H1 (cell line): ENCODE data around the gene JMJD1C. TPM values are rescaled to one million over a fixed set of nuclear protein-coding genes. Genes with fewer than 3 reads are reported as not detected.

ENCODE experiments used
- CTCF ChIA-PET: fragments of 300-600 bp; sonication (Branson Sonifier 250); formaldehyde crosslinking; loops from one replicate; lab custom pipeline; 2021; ENCODE audit not compliant: partially characterized antibody; lab: Charles Lee
- POLR2A ChIA-PET: fragments of 300-600 bp; sonication (Branson Sonifier 250); formaldehyde crosslinking; loops from one replicate; lab custom pipeline; 2021; ENCODE audit warnings: inconsistent platforms; ENCODE audit not compliant: partially characterized antibody; lab: Charles Lee
- DNase-seq, 2 experiments: peaks; one replicate each; pipeline versions ENCODE4 v3.0.0 to v3.0.0-alpha.2; 2010 to 2022; ENCODE audit warnings: low spot score in 2 of 2, low read depth in 1 of 2, mixed read lengths in 1 of 2
- FAIRE-seq: peaks from 2 replicates; lab custom pipeline; 2011; peaks lifted over from hg19 to GRCh38; lab: Jason Lieb, UNC
- H2AFZ ChIP-seq: 2 replicates; pipeline ENCODE4 v1.8.1; 2012; ENCODE audit warnings: low read length, inconsistent platforms
- H2AK5ac ChIP-seq: 2 replicates; pipeline ENCODE4 v1.6.1; 2013; ENCODE audit warnings: low read depth, low read length
- H2BK120ac ChIP-seq: replicated peaks from 2 replicates; pipeline ENCODE3; 2013; ENCODE audit warnings: low read depth, low read length, inconsistent platforms
- H2BK12ac ChIP-seq: 2 replicates; pipeline ENCODE4 v1.6.1; 2013; ENCODE audit warnings: low read depth, low read length
- H2BK15ac ChIP-seq: 2 replicates; pipeline ENCODE4 v1.6.1; 2013; ENCODE audit warnings: low read length
- H2BK20ac ChIP-seq: 2 replicates; pipeline ENCODE4 v1.6.1; 2013; ENCODE audit warnings: low read length
- H2BK5ac ChIP-seq: 2 replicates; pipeline ENCODE4 v1.6.1; 2013; ENCODE audit warnings: low read depth, low read length
- H3K14ac ChIP-seq: 2 replicates; pipeline ENCODE4 v1.6.1; 2013; ENCODE audit warnings: inconsistent platforms; ENCODE audit not compliant: insufficient read length
- H3K18ac ChIP-seq: 2 replicates; pipeline ENCODE4 v1.6.1; 2013; ENCODE audit warnings: low read length; ENCODE audit errors: extremely low read depth
- H3K23ac ChIP-seq: 2 replicates; pipeline ENCODE4 v1.6.1; 2013; ENCODE audit warnings: inconsistent platforms; ENCODE audit not compliant: insufficient read length
- H3K23me2 ChIP-seq: 2 replicates; pipeline ENCODE4 v1.6.1; 2013; ENCODE audit warnings: low read depth, low read length
- H3K27ac ChIP-seq: 2 replicates; pipeline ENCODE4 v1.6.1; 2011; ENCODE audit warnings: low read depth, low read length, inconsistent platforms
- H3K27me3 ChIP-seq, 4 experiments: replicated peaks in 1 of 4; 1 replicate in 1 of 4; 2 replicates in 3 of 4; pipeline versions ENCODE4 v1.6.1 to v1.8.1; 2011 to 2013; ENCODE audit warnings: low read length in 3 of 4, mild to moderate bottlenecking in 3 of 4, inconsistent platforms in 2 of 4, mixed read lengths in 2 of 4, moderate library complexity in 1 of 4; ENCODE audit not compliant: control insufficient read depth in 3 of 4, insufficient read depth in 3 of 4; ENCODE audit errors: extremely low read depth in 1 of 4
- H3K36me3 ChIP-seq, 4 experiments: 2 replicates each; pipeline versions ENCODE4 v1.6.1 to v1.8.1; 2011 to 2013; ENCODE audit warnings: mild to moderate bottlenecking in 4 of 4, low read length in 3 of 4, moderate library complexity in 2 of 4, control low read depth in 1 of 4, inconsistent platforms in 1 of 4; ENCODE audit not compliant: insufficient read depth in 4 of 4, control insufficient read depth in 2 of 4
- H3K4ac ChIP-seq: replicated peaks from 2 replicates; pipeline ENCODE3; 2013; ENCODE audit warnings: low read length, low read depth, mixed read lengths, inconsistent platforms; ENCODE audit not compliant: insufficient read length
- H3K4me1 ChIP-seq, 4 experiments: replicated peaks in 1 of 4; 1 replicate in 1 of 4; 2 replicates in 3 of 4; pipeline versions ENCODE4 v1.6.1 to v1.8.1; 2011 to 2013; ENCODE audit warnings: low read length in 3 of 4, inconsistent platforms in 2 of 4, mixed read lengths in 1 of 4; ENCODE audit not compliant: insufficient read depth in 4 of 4, control insufficient read depth in 3 of 4
- H3K4me2 ChIP-seq, 2 experiments: 2 replicates each; pipeline versions ENCODE4 v1.6.1 to v1.8.1; 2011 to 2013; ENCODE audit warnings: low read depth in 2 of 2, low read length in 2 of 2, control low read depth in 1 of 2, inconsistent platforms in 1 of 2, mild to moderate bottlenecking in 1 of 2; ENCODE audit not compliant: insufficient read depth in 1 of 2
- H3K4me3 ChIP-seq, 4 experiments: fragments of 200-600, 300-600 bp in 1 of 4; sonication (generic), shearing (Covaris generic), sonication (Bioruptor Twin) in 1 of 4; 2 replicates each; pipeline versions ENCODE4 v1.5.1 to v1.8.1; 2011 to 2016; ENCODE audit warnings: low read length in 4 of 4, low read depth in 3 of 4, control low read depth in 2 of 4, inconsistent platforms in 2 of 4, mild to moderate bottlenecking in 2 of 4, mixed read lengths in 1 of 4, moderate library complexity in 1 of 4; ENCODE audit not compliant: insufficient read depth in 2 of 4; ENCODE audit errors: extremely low read depth in 1 of 4
- H3K56ac ChIP-seq: replicated peaks from 2 replicates; pipeline ENCODE3; 2013; ENCODE audit warnings: low read depth, mild to moderate bottlenecking, mixed read lengths, low read length, inconsistent platforms; ENCODE audit not compliant: insufficient read length
- H3K79me1 ChIP-seq: 2 replicates; pipeline ENCODE4 v1.6.1; 2013; ENCODE audit warnings: low read depth, low read length, control low read depth
- H3K79me2 ChIP-seq, 2 experiments: 2 replicates each; pipeline versions ENCODE4 v1.6.1 to v1.8.1; 2012 to 2013; ENCODE audit warnings: low read length in 2 of 2, mild to moderate bottlenecking in 2 of 2, inconsistent platforms in 1 of 2; ENCODE audit not compliant: insufficient read depth in 2 of 2, control insufficient read depth in 1 of 2
- H3K9ac ChIP-seq, 4 experiments: replicated peaks in 1 of 4; 1 replicate in 1 of 4; 2 replicates in 3 of 4; pipeline versions ENCODE4 v1.6.1 to v1.8.1; 2011 to 2013; ENCODE audit warnings: low read depth in 3 of 4, low read length in 3 of 4, control low read depth in 2 of 4, mild to moderate bottlenecking in 2 of 4, moderate library complexity in 2 of 4, inconsistent platforms in 1 of 4; ENCODE audit errors: extremely low read depth in 1 of 4
- H3K9me3 ChIP-seq, 2 experiments: 2 replicates each; pipeline versions ENCODE4 v1.6.1 to v1.8.1; 2012 to 2013; ENCODE audit warnings: mild to moderate bottlenecking in 2 of 2, moderate library complexity in 2 of 2, control low read depth in 1 of 2, inconsistent platforms in 1 of 2, low read depth in 1 of 2, low read length in 1 of 2, mixed read lengths in 1 of 2; ENCODE audit not compliant: insufficient read depth in 2 of 2
- H4K20me1 ChIP-seq, 2 experiments: replicated peaks in 1 of 2; 2 replicates each; pipeline versions ENCODE3 to v1.8.1; 2011 to 2013; ENCODE audit warnings: inconsistent platforms in 2 of 2, low read length in 2 of 2, mild to moderate bottlenecking in 1 of 2; ENCODE audit not compliant: insufficient read depth in 2 of 2, control insufficient read depth in 1 of 2
- H4K5ac ChIP-seq: 2 replicates; pipeline ENCODE4 v1.6.1; 2013; ENCODE audit warnings: low read length, low read depth, mixed read lengths, inconsistent platforms; ENCODE audit not compliant: insufficient read length
- H4K8ac ChIP-seq: 2 replicates; pipeline ENCODE4 v1.8.0; 2013; ENCODE audit warnings: mild to moderate bottlenecking, moderate library complexity, low read length, inconsistent platforms; ENCODE audit not compliant: insufficient read depth; ENCODE audit errors: extremely low read depth
- H4K91ac ChIP-seq: replicated peaks from 2 replicates; pipeline ENCODE3; 2013; ENCODE audit warnings: low read length, mixed read lengths, inconsistent platforms; ENCODE audit not compliant: insufficient read length
- SIRT6 ChIP-seq: IDR thresholded peaks from one replicate; pipeline ENCODE4 v1.7.1; 2012; ENCODE audit warnings: low read length, inconsistent platforms
- WGBS, 2 experiments: shearing (Covaris generic) in 1 of 2; methylation state at CpG; one replicate each; pipeline versions ENCODE4 v1.1.6 to v1.1.7; 2013 to 2015; ENCODE audit warnings: low lambda C conversion rate in 2 of 2, mixed read lengths in 2 of 2, inconsistent platforms in 1 of 2, low coverage in 1 of 2, missing lambda C conversion rate in 1 of 2; ENCODE audit not compliant: insufficient replicate concordance in 2 of 2, insufficient coverage in 1 of 2, insufficient read length in 1 of 2; ENCODE audit errors: extremely low coverage in 1 of 2, missing lambda C conversion rate in 1 of 2; 5-methylcytosine and 5-hydroxymethylcytosine counted together
- polyA plus RNA-seq, 7 experiments: library from polyadenylated mRNA; depleted of rRNA in 3 of 7; stranded (reverse) in 5 of 7; unstranded in 2 of 7; fragments of >200 nt in 5 of 7; fragments of 200-250 nt in 2 of 7; gene quantifications; 1 replicate in 5 of 7; 2 replicates in 1 of 7; 4 replicates in 1 of 7; pipeline versions ENCODE4 v1.2.1 to v1.2.3, GENCODE V29; 2011 to 2013; ENCODE audit warnings: missing spikeins in 2 of 7, mixed read lengths in 2 of 7
- total RNA-seq: library from RNA; stranded (reverse); fragmentation: NEBNext Ultra II Directional; extraction: Animal tissue kit (Norgen Biotek cat#: 25700); gene quantifications from 2 replicates; pipeline ENCODE4 v1.2.1, GENCODE V29; 2021

The JMJD1C gene
- total and polyA plus RNA-seq, 2 of the 8 experiments (the other 6 are each of a cell fraction or from before 2014, with no cell fraction given) = 54.5 to 210 TPM

DNA sequence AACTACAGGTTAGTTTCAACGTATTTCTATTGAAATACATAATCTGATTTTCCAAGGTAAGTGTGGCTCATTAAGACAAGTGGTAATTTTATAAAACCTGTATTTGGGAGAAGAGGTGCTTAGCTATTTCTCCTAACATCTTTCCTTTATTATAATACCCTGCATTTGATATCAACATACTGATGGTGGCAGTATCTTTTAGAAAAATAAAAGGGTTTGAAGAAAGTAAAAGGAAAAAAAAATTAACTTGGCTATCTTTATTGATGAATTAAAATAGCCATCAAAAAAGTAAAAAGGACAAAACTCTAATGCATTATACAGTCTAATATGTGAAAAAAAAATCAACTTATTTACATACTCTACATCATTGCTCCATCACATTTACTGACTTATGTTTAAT lies 264.7 kb downstream of the JMJD1C start:
- Histone ChIP-seq H3K23me2 (no peaks in the 10 kb centered on the region), H2BK5ac (no peak overlapping the region), H2BK12ac (no peak overlapping the region), H3K4ac (no peak overlapping the region), H3K4me2 (no peak overlapping the region), H3K23ac (no peak overlapping the region), H3K14ac (no peak overlapping the region), H3K9ac (no peak overlapping the region), H2BK15ac (no peak overlapping the region), H4K5ac (no peak overlapping the region), H4K20me1 (peaks cover 5 to 9% of the 10 kb centered on the region in 2 experiments), H3K4me1 (peaks cover 0 to 19% (median 10%) of the 10 kb centered on the region in 4 experiments; a peak in 5 of 7 replicates), H2BK20ac (no peak overlapping the region), H3K9me3 (no peaks in the 10 kb centered on the region), H2AFZ (no peak overlapping the region), H2BK120ac (no peak overlapping the region), H3K27me3 (no peaks in the 10 kb centered on the region), H4K91ac (no peak overlapping the region), H2AK5ac (no peak overlapping the region), H3K56ac (no peak overlapping the region), H3K79me1 (no peaks in the 10 kb centered on the region; the same call in 1 of the 2 replicates), H3K36me3 (peaks cover 7 to 66% (median 29%) of the 10 kb centered on the region in 4 experiments; a peak in 7 of 8 replicates), H3K79me2 (peaks cover 0 to 50% of the 10 kb centered on the region in 2 experiments; a peak in 3 of 4 replicates), H3K27ac (no peak overlapping the region), H4K8ac (no peak overlapping the region), H3K4me3 (peak overlapping the region in 1 of 4 experiments; percentile 8; a peak in 1 of 8 replicates), H3K18ac (no peak overlapping the region)
- POLR2A ChIA-PET = interaction anchor here (1.2 kb wide), 1 partner anchor 428 kb away, joined by 4 read pairs; no protein-coding TSS in a partner anchor
- CTCF ChIA-PET = interaction anchor here (0.7 to 2.8 kb wide), 5 partner anchors 12 to 519 kb away, joined by 3 to 11 read pairs (median 5); no protein-coding TSS in a partner anchor
- 0% methylated on average over 1 of the region's 1 CpG; no CpG with 5 or more reads in 1 of the 2 experiments for WGBS, 2 experiments
- TF ChIP-seq SIRT6 = no peak
- FAIRE-seq = no peak
- no peak for DNase-seq
